GM12865 (cell line): Measurements from ENCODE around the gene ZNF74.

Experiments used
- DNase-seq: peaks from one replicate; pipeline ENCODE4 v3.0.0; 2010; ENCODE audit warnings: low read depth
- H3K4me3 ChIP-seq: 2 replicates; pipeline ENCODE4 v1.5.1; 2011; ENCODE audit warnings: mild to moderate bottlenecking, low read depth, low read length, control low read depth
- CTCF ChIP-seq: IDR thresholded peaks from 2 replicates; pipeline ENCODE4 v1.5.1; 2011; ENCODE audit warnings: low read length, control low read depth, low read depth, inconsistent platforms; ENCODE audit not compliant: insufficient read depth; ENCODE audit errors: missing control alignments

ZNF74 gene

GRCh38 chr22:20399866-20400605 lies 6.1 kb downstream of the ZNF74 start:
- no peak overlapping the region for H3K4me3 ChIP-seq
- no peak for DNase-seq
- TF ChIP-seq CTCF, result no peak

- no peak overlapping the region for H3K4me3 ChIP-seq
- DNase-seq, result no peak
- TF ChIP-seq CTCF, result no peak
These were observed 6.8 kb downstream of the ZNF74 start for GRCh38 chr22:20400606-20401375.

GRCh38 chr22:20401376-20402014 lies 7.5 kb downstream of the ZNF74 start:
- no peak for DNase-seq
- no peak for TF ChIP-seq CTCF
- H3K4me3 ChIP-seq, result no peak overlapping the region

- H3K4me3 ChIP-seq, result no peak overlapping the region
- no peak for TF ChIP-seq CTCF
- no peak for DNase-seq
These were observed 9.2 kb downstream of the ZNF74 start for GRCh38 chr22:20402960-20403778.

GRCh38 chr22:20403779-20404140 lies 9.8 kb downstream of the ZNF74 start:
- DNase-seq, result no peak
- TF ChIP-seq CTCF, result no peak
- no peak overlapping the region for H3K4me3 ChIP-seq

- no peak overlapping the region for H3K4me3 ChIP-seq
- no peak for DNase-seq
- TF ChIP-seq CTCF, result no peak
These were observed 10.9 kb downstream of the ZNF74 start for GRCh38 chr22:20404881-20405280.
